PFSK-1 (cell line): ENCODE data around the gene RASSF8.

Experiments used
- FOXP2 ChIP-seq: optimal IDR thresholded peaks from 2 replicates; pipeline ENCODE3; 2011; ENCODE audit warnings: borderline replicate concordance, control low read depth, inconsistent platforms; ENCODE audit not compliant: insufficient read depth; ENCODE audit errors: extremely low read length, extremely low read depth
- POLR2AphosphoS5 ChIP-seq: IDR thresholded peaks from 2 replicates; pipeline ENCODE4 v1.6.1; 2012; ENCODE audit warnings: low read depth, mild to moderate bottlenecking, control low read depth, low read length, moderate library complexity
- SIN3A ChIP-seq: IDR thresholded peaks from 2 replicates; pipeline ENCODE4 v1.6.1; 2012; ENCODE audit warnings: mild to moderate bottlenecking, low read length, moderate library complexity, borderline replicate concordance; ENCODE audit not compliant: insufficient read depth
- TAF1 ChIP-seq: IDR thresholded peaks from 2 replicates; pipeline ENCODE4 v1.6.1; 2012; ENCODE audit warnings: low read length, control low read depth, borderline replicate concordance; ENCODE audit not compliant: insufficient read depth
- TF ChIP-seq, protein P1 (sequence below), 2 experiments: IDR thresholded peaks; 2 replicates each; pipeline versions ENCODE4 v1.6.1 to v1.8.0; 2011 to 2012; ENCODE audit warnings: low read depth in 2 of 2, low read length in 2 of 2, control low read depth in 1 of 2, inconsistent platforms in 1 of 2, mild to moderate bottlenecking in 1 of 2, moderate library complexity in 1 of 2; ENCODE audit not compliant: insufficient read depth in 1 of 2

Gene RASSF8

DNA sequence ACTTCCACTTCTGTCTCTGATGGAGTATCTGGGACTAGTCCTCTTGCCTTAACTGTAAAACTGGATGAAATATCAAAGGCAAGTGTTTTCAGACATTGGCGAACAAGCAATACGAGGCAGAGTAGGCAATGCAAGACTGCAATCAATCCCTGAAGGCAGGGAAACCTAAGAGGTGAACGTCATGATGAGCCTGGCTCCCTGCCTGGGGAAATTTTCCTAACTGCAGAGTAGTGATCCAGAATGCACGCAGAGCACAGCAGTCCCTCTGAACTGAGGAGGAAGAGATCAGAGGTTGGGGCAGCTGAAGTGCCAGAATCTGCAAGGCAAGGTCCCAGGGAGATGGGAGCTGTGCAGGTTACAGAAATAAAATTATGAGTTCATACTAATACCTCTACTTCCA lies 147.9 kb downstream of the RASSF8 start:
- TF ChIP-seq POLR2AphosphoS5 (no peak), SIN3A (no peak), FOXP2 (no peak), TAF1 (no peak)
- TF ChIP-seq, protein P1, sequence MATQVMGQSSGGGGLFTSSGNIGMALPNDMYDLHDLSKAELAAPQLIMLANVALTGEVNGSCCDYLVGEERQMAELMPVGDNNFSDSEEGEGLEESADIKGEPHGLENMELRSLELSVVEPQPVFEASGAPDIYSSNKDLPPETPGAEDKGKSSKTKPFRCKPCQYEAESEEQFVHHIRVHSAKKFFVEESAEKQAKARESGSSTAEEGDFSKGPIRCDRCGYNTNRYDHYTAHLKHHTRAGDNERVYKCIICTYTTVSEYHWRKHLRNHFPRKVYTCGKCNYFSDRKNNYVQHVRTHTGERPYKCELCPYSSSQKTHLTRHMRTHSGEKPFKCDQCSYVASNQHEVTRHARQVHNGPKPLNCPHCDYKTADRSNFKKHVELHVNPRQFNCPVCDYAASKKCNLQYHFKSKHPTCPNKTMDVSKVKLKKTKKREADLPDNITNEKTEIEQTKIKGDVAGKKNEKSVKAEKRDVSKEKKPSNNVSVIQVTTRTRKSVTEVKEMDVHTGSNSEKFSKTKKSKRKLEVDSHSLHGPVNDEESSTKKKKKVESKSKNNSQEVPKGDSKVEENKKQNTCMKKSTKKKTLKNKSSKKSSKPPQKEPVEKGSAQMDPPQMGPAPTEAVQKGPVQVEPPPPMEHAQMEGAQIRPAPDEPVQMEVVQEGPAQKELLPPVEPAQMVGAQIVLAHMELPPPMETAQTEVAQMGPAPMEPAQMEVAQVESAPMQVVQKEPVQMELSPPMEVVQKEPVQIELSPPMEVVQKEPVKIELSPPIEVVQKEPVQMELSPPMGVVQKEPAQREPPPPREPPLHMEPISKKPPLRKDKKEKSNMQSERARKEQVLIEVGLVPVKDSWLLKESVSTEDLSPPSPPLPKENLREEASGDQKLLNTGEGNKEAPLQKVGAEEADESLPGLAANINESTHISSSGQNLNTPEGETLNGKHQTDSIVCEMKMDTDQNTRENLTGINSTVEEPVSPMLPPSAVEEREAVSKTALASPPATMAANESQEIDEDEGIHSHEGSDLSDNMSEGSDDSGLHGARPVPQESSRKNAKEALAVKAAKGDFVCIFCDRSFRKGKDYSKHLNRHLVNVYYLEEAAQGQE (IDR thresholded peaks at IDR 0.05; ENCODE audit: insufficient read depth in 1 of 2, low read depth in 2 of 2, low read length in 2 of 2), result no peak

DNA sequence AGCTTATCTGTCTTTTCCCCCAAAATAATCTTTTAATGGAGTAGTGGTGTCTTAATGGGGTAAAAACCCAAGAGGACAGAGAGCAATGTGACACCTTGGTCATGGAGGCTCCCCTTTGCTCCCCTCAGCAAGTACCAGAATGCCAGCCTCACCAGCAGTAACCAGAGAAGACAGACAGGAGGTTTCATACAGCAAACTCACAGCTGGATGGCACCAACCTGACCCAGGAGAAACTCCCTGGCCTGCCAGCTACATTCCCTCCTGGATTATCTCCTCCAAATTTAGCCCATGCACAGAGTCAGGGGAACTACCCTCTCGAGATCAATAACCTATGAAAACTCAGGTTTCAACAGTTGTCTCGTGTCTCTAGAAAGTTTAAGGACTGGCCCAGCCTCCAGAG lies 150.4 kb downstream of the RASSF8 start:
- TF ChIP-seq TAF1, result no peak
- TF ChIP-seq FOXP2, result no peak
- TF ChIP-seq, protein P1 (IDR thresholded peaks at IDR 0.05; ENCODE audit: insufficient read depth in 1 of 2, low read depth in 2 of 2, low read length in 2 of 2), result no peak
- TF ChIP-seq POLR2AphosphoS5, result no peak
- no peak for TF ChIP-seq SIN3A

DNA sequence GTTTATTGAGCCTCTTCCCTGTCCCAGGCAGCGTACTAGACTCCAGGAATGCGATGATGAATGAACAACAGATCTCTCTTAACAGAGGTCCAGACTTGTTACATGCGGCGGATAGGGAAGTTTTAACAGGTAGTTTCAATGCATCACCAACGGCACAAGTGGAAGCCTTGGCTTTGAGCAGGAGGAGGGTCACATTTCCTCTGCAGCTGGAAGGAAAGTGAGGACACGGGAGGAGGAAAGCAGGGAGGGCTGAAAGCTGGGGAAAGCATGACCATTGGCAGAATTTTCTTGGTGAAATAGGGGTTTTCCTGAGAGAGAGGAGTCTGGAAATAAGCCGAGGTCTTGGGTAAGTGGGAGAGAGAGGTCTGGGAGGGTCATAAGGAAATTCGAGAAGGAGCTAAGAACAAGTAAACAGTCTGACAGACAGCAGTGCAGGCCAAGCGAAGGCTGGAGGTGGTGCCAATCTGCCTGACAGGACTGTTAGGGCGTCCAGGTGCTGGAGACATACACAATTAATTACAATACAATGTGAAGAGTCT lies 150.9 kb downstream of the RASSF8 start:
- no peak for TF ChIP-seq FOXP2
- TF ChIP-seq, protein P1 (IDR thresholded peaks at IDR 0.05; ENCODE audit: insufficient read depth in 1 of 2, low read depth in 2 of 2, low read length in 2 of 2), result no peak
- no peak for TF ChIP-seq SIN3A
- TF ChIP-seq TAF1, result no peak
- no peak for TF ChIP-seq POLR2AphosphoS5

DNA sequence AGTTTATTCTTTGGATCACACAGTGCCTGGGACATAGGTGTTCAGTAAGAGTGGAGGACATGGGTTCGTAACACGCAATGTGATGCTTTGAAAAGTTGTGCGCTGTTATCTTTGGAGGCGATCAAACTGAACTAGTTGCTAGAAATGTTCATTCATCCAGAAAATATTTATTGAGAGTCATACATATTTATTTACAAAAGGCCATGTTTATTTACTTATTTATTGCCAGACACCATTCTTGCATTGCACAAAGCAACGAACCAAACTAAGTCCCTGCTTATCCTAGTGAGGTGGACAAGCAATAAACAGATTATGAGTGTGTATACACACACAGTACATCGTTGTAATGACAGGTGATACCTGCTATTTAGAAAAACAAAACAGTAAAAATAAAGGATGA lies 153.8 kb downstream of the RASSF8 start:
- TF ChIP-seq FOXP2 (no peak), SIN3A (no peak), TAF1 (no peak), POLR2AphosphoS5 (no peak)
- TF ChIP-seq, protein P1 (IDR thresholded peaks at IDR 0.05; ENCODE audit: insufficient read depth in 1 of 2, low read depth in 2 of 2, low read length in 2 of 2), result no peak

DNA sequence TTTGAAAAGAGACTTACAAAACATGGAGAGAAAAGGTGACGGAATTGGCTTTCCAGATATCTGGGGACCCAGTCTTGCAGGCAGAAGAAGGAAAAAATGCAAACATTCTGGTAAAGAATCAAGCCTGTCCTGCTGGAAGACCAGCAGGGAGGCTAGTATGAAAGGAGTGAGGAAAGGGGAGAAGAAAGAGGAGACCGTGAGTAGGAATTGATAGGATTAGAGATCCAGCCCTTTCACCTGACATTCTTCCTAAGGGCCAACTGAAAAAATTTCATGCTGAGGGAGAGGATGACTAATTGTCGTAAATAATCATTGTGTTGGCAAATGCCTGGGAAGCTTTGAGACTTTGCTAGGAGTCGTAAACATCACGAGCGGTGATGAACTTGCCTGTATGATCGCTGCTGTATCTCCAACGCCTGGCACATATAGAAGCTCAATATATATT lies 154.2 kb downstream of the RASSF8 start:
- TF ChIP-seq POLR2AphosphoS5 (no peak), FOXP2 (no peak), SIN3A (no peak), TAF1 (no peak)
- TF ChIP-seq, protein P1 (IDR thresholded peaks at IDR 0.05; ENCODE audit: insufficient read depth in 1 of 2, low read depth in 2 of 2, low read length in 2 of 2), result no peak
